NCI-H2171 (cell line): Measurements from ENCODE around the gene TMEM200A.

Source experiments
- DNase-seq: peaks from one replicate; lab custom pipeline; 2025; lab: John Stamatoyannopoulos, UW

The TMEM200A gene

DNA sequence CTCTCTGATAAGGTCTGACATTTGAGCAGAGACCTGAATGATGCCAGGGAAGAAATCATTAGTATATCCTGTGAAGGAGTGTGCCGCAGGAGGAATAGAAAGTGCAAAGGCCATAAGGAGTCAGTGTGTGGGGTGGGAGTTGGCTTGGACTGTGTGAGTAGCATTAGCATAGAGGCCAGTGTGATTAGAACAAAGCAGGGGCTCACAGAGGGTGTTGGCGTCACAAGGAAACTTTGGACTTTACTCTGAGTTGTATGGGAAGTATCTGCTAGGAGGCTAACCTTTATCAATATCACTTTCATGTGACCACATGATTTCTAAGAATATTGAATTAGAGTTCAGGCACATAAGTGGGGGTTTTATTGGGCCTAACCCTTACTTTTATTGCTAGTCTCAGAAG, 12.1 kb downstream of the TMEM200A start:
- no peak for DNase-seq

DNA sequence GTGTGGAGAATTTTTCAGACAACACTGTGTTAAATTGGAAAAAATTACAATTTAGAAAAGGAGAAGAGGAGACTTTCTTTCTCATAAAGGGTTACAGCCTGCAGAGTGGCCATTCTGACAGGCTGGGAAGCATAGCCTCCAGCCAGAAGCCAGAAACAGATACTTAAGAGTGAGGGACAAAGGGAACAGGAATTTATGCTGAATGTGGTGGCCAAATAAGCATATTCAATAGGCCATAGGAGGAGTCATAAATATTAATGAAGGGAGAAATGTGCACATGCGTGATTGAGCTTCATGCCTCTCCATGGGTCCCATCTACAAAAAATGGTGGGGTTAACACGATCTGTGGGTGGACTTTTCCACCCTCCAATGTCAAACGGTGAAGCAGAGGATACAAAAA, 13.4 kb downstream of the TMEM200A start:
- no peak for DNase-seq

DNA sequence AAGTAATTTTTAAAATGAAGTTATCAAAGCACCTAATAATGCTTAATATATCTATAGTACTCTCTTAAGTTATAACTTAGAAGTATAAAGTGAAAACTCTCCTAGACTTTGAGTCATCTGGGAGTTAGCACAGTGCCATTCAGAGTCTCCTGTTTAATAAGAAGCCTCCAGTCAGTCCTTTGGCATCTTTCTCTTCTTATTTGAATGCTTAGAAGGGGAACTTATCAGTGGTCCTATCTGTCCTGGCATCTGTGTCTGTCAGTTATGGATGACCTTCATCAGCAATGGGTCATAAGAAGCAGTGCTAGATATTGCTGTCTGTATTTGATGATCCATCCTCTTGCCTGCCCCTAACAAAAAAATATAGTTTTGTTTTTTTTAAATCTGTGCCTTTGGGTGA, 15.2 kb downstream of the TMEM200A start:
- DNase-seq: no peak

DNA sequence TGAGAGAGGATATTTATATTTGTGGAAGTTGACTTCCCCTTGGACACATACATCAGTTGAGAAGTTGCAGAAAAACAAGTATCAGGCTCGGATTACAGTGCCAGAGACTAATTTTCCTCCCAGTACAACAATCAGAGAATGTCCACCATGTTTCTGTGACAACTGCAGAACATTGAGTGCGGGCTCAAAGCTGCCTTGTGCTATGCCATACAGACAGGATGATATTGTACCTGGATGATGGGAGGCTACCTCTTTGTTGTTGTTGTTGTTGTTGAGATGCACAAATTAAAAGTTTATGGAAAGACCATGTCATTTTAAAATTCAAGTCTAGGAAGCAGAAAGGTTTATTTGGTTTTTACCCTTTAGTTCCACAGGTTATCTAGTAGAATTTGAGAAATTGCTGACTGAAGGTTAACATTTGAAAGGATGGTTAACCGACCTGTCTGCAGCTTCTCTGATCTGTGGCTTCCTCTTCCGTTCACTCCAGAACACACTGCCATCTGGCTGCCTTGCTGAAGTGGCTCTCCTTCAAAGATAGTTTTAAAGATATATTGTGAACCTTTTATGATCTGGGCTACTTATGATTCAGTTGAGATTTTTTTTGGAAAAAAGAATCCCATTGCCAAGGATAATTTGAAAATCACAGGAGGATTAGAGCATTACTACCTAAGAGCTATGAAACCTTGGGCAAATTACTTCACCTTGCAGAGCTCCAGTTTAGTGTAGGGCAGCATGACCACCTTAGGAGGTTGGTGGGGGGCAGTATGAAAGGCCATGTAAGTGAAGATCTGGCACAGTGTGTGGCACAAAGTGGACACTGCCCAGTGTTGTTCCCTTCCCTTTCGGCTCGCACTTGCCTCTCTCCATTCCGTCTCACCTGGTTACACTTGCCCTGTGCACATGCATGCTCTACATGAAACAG, 15.9 kb downstream of the TMEM200A start:
- DNase-seq: no peak

DNA sequence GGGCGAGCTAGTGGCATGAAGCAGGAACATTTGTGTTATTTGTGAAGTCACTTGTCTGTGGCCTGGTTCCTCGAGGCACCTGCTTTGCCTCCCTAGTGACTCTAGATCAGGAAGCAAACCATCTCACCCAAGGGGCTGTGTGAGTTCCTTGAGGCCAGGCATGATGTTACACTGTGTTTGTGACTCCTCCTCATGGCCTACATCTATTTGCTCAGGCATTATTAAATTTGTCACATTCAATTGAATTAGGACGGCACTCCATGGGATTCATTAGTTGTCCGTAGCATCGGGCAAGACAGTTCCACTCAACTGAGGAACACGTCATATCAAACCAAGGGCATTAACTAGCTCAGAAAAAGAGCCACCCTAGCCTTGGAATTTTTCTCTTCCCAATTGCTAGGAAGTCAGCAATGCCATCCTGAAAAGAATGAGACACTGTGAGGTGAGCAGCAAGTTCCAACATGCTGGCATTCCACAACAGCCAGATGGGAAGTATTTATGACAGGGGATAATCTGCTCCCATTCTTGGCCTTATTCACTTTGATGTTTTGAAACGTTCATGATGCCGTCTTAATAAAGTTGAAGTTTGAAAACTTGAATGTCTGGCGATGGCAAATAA, 17.2 kb downstream of the TMEM200A start:
- DNase-seq: no peak

DNA sequence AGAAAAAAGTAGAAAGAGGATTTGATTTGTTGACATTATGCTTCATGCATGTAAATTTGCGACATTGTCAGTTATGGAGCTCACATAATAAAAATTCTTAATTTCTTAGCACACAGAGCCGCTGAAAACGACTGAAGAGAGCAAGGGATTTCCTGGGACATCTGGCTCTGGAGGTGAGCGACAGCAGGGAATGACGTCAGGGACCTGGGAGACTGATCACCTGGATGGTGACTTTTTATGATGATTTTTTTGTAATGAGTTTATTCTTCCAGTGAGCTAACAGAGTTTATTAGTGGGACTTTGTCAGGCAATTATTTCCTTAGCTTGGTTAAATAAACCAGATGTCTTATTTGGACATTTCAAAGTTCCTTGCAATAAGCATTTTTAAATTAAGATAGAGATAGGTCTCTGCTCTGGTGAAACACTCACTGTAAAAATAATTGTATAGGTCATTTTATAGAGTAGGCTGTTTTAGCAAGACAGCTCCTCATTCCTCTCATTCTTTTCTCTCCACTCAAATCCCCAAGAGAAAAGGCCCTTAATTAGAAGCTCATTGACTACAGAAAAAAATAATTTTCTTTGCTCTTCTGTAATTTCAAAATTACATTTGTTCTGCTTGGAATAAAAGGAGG, 19.4 kb downstream of the TMEM200A start:
- no peak for DNase-seq

DNA sequence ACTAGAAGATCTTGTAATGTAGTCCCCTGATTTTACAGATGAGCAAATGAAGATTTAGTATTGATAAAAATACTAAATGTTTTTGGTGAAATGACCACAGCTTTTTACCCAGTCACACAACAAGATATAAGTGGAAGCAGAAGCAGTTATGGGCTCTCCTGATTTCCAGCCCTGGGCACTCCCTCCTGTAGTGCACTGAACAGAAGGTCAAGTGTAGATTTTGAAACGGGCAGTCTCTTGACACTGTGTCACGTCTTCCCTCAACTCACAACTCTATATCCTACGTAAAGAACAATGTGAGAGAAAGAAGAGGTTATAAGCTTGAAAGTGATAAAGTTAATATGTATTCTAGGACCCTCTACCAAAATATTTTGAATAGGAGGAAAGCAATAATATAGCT, 23.3 kb downstream of the TMEM200A start:
- DNase-seq: no peak

DNA sequence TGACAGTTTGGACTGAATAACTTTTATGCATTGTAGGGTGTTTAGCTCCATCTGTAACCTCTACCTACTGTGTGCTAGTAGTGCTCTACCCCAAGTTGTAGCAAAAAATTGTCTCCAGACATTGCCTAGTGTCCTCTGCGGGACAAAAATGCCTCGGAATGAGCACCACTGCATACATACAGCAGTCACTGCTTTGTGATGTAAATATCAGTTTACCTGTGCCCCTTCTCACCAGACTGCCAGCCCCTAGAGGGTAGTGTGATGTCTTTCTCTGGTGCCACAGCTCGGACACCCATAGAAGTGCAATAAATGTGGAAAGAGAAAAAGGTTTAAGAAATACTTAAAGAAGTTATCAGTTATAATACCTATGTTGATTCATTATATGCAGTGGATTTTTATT, 25.1 kb downstream of the TMEM200A start:
- DNase-seq: no peak

DNA sequence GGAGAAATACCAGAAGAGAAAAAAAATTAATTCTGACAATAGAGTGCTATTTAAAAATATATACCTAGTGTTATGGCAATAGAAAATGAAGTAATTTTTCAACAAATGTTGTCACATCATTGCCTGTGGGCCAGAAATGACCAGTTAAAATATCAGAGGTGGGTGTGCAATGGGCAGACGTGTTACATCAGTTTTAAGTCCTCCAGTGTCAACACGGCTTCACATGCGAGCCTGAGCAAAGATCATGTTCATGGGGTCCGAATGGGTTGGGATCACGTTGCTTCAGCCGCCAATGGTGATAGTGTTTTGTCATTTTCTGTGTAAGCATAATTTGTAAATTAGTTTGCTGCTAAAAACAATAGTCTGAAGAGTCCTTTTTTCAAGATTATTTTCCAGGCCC, 27.5 kb downstream of the TMEM200A start:
- no peak for DNase-seq

DNA sequence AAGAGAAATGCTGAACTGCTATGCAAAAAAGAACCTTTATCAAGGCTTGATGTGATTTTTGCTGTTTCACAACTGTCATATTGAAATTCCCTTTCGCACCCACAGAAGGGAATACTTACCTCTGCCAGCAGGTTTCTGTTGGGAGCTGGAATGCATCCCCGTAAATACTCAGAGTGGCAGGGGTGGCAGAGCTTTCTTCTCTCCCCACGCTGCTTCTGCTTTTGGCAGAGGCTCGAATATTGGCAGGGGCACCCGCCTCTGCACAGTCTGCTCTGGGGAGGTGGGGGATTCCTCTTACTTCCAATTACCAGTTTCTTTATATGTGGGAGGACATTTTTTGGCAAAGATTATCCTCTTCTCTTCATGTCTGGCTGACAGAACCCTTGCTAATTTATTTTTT, 28.4 kb downstream of the TMEM200A start:
- no peak for DNase-seq

DNA sequence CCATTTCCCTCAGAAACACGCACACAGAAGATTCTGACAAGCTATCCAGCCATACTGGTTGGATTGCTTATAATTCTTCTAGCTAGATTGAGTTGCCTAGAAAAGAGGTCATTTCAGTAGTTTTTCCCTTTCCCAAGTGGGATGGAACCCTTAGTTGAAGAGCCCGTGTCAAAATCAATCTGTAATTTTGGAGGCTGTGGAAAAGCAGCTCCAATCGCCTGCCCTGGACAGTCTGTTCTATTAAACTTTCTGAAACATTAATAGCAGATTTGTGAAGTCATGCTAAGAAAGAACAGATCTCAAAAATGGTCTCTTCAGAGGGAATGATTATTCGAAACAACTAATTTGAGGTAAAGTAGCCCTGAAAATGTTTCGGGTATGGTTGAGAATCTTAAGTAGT, 29.3 kb downstream of the TMEM200A start:
- no peak for DNase-seq

DNA sequence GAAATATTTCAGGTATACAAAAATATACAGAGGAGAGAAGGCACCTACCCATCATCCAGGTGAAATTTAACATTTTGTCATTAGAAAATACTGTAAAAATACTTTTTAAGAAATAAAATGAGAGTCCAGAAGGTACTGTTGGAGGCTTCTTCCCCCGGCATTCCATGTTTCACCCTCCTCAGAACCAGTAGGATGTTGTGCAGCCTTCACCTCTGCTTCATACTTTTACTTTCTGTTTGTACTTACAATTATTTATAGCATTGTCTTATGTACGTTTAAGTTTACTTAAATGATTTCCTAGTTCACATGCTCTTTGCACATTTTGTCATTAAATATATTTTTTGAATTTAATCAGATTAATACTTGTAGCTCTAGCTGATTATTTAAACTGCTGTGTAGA, 30.9 kb downstream of the TMEM200A start:
- no peak for DNase-seq

DNA sequence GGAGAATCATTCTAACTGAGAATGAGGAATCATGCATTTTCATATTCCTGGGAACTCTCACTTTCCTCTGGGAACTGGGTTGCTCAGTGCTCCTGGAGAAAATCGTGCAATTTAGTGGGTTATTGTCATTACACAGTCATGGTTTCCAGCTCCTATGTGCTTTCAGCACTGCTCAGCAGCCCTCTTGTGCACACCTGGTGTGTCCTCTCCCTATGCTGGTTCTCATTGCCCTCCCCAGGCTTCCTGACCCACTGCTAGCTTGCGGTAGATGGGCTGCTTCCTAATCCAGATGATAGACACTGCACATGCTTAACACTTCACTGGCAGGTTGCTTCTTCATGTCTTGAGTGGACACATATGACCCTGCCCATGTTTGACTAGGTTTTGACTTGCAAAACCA, 39.7 kb downstream of the TMEM200A start:
- DNase-seq: no peak

DNA sequence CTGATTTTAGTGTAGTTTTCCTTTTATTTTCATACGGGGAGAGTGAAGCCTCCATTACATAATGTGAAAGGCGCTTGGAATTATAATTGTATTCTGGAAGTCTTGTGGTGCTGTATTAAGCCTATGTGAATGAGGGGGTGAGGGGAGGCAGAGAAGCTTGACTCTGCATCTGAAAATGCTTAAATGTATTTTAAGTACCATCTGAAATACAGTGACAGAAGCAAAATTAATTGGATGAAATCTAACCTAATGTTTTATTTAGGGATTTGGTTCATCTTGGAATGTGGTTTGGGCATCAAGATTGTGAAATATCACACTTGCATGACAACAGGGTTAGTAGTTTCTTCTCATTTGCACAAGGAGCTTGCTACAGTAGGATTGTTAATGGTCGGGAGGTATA, 41.2 kb downstream of the TMEM200A start:
- no peak for DNase-seq

DNA sequence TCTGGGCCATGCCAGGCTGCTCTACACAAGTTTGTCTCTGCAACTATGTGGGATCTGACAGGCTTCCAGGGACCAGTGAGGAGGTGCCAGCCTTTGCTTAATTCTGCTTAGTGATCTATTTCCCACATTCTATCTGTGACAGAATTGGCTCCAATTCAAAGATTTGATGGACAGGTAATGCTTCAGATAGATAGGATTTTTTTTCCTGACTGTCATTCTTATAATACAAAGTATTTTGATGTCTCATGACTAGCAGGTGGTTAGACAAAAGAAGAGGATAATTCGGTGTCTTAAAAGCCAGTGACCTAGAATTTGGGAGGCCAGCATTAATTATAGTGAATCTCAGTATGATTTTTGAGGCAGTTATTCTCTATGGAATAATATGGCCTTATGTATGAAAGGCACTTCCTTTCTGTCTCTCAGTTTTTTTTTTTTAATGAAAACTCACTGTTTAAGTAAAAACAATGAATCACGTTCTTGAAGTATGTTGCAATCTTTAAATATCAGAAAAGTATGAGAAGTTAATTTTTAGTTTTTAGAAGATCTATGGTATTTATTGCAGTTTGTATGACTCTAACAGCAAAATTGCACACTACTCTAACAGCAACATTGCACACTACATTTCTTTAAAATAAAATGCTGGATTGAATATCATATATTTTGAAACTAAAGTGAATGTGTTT, 43.7 kb downstream of the TMEM200A start:
- DNase-seq: no peak

DNA sequence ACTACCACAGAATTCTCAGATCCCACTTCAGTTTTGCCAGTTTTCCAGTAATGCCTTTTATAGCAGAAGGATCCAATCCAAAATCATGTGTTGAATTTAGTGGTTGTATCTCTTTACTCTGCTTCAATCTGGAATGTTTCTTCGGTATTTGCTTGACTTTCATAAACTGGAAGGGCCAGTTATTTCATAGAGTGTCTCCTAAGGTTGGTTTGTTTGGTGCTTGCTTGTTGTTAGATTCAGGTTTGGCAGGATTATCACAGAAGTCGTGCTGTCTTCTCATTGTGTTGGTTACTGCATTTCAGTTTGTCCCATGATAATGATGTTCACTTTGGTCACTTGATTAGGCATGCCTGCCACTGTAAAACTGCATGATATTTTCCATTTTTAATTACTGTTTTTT, 45.7 kb downstream of the TMEM200A start:
- DNase-seq: no peak

DNA sequence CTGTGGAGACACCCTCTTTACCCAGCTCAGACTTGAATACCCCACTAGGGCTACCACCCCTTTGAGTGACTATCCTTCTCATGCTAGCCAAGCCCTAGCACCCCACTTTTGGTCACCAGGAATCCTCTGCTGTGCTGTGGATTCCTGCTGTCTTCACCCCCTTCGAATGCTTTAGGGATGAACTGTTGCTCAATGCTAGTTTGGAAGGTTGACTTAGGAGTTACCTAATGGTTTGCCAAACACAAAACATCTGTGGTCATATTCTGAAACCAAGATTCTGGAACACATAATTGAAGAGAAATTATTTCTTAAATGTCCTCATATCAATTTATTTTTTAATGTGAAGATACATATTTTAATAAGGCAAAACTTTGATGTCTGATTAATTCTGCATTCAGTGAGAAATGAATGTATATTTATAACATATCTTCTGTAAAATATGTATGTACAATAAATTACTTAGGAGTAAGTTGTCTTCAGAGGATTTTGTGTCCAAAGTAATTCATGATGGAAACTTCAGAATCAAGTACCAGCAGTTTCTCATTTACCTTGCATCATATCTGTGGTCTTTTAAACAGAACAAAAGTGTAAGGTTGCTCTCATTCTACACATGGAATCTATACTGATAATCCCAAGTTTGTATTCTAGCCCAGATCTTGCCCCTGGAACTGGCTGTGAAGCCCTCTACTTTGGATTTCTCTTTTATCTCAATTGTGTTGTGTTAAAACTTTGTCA, 46.9 kb downstream of the TMEM200A start:
- no peak for DNase-seq

DNA sequence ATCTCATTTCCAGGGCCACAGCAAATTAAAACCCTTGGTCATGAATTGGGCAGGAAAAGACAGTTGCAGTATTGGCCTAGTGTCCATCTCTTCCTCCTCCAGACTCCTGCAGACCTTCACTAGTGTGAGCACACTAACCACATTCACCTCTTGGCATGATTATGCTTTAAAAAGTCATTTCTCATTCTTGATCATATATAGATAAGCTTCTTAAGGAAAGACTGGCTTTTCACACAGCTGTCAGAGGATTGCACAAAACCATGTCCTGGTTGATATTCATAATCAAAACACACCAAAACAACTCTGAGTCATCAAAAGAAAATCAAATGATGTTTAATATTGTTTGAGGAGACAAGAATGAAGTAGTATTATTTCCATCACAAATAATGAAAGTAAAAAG, 52.1 kb downstream of the TMEM200A start:
- no peak for DNase-seq

DNA sequence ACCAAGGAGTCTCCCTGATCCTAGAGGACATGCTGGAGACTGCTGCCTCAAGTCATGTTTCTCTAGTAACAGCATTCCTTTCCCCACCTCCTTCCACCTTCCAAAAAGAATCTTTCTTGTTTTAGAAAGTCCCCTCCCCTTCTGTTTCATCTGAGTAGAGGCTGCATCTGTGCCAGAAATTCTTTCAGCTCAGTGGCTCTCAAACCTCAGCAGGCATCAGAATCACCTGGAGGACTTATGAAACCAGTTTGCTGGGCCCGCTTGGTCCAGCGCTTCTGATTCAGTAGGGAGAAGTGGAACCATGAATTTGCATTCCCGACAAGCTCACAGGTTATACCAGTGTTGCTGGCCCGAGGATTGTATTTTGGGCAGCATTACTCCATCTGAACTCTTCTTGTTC, 55.1 kb downstream of the TMEM200A start:
- no peak for DNase-seq

DNA sequence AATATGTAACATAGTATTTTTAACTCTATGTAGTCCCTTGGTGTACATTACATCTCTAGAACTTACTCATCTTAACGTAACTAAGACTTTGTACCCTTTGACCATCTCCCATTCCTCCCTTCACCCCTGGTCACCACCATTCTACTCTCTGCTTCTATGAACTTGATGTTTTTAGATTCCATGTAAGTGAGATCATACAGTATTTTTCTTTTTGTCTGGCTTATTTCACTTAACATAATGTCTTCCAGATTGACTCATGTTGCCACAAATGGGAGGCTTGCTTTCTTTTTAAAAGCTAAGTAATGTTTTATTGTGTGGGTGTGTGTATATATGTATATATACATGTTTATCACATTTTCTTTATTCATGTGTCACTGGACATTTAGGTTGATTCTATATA, 55.8 kb downstream of the TMEM200A start:
- DNase-seq: no peak

DNA sequence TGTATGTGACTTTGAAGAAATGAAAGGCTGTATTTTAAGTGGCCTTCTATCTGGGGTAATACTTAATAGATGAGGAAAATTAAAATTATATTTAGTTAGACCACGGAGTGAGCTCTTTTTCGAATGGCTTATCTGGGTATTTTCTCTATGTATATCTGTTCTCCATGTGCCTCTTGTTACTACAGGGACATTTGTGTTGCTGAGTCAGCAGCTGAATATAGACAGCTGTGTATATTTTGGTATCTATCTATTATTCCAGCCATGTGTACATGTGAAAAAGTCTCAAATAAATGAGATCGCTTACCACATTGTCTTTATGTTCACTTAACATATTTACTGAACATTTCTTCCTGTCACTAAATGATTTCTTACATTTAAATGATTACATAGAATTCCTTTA, 57.2 kb downstream of the TMEM200A start:
- DNase-seq: no peak

DNA sequence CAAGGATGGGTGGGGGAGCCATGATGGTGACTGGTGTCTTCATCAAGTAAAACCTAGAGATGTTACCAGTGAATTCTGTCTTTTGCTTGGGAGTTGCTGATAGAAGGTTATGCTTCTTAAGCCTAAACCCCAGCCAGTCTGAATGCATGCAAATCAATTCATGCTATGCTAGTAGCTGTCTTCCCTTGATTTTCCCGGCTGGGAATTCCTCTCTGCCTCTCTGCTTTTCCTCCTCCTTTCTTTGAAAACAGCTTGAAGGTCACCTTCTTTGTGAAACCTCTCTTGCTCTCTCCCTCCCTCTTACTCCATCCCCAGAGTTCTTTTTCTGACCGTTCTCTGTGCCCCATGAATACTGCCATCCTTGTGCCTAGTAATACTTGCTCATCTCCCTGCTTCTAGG, 58.9 kb downstream of the TMEM200A start:
- DNase-seq: no peak
